HL-60 (cell line): ENCODE measurements around the gene ZNF865.

ENCODE experiments used
- CTCF ChIP-seq: IDR thresholded peaks from one replicate; pipeline ENCODE4 v1.5.1; 2011; ENCODE audit warnings: low read length, control low read depth, inconsistent platforms; ENCODE audit not compliant: insufficient read depth
- SPI1 ChIP-seq: IDR thresholded peaks from 2 replicates; pipeline ENCODE4 v1.6.1; 2012; ENCODE audit warnings: low read depth, mild to moderate bottlenecking, borderline replicate concordance

DNA sequence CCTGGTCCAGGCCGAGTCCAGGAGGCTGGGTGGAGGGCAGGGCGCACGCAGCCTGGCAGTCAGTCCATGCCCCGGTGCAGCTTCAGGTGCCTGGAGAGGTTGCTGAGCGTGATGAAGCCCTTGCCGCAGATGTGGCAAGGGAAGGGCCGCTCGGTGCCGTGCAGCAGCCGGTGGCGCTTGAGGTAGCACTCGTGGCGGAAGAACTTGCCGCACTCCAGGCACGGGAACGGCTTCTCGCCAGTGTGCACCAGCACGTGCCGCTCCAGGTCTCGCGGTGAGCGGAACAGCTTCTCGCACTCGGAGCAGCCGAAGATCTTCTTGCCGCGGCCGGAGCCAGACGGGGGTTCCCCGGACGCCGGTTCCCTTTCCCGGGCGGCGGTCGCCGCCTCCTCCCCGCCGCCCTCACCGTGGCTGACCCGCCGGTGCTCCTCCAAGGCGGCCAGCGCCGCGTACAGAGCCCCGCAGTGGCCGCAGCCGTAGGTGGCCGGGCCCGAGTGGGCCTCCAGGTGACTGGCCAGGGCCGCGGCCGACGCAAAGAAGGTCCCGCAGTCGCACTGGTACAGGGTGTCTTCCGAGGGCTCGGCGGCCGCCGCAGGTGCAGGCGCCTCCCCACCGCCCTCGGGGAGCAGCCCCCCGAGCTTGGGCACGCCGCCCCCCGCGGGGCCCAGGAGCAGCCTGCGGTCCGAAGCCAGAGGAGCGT is 12.9 kb upstream of the ZNF865 start:
- TF ChIP-seq CTCF, result no peak
- no peak for TF ChIP-seq SPI1
